HepG2 (cell line): ENCODE results near the gene SPSB2. TPM values are rescaled to one million over a fixed set of nuclear protein-coding genes. Genes with fewer than 3 reads are reported as not detected.

Experiments used
- ASH2L ChIP-seq: fragments of 300-600, 200-600 bp; sonication (generic); IDR thresholded peaks from 2 replicates; pipeline ENCODE4 v1.7.0; 2017; ENCODE audit warnings: low read depth, mild to moderate bottlenecking, moderate library complexity, mixed read lengths, low read length; ENCODE audit not compliant: insufficient read length
- HINFP ChIP-seq: sonication (generic); formaldehyde crosslinking; IDR thresholded peaks from 2 replicates; pipeline ENCODE4 v1.4.0; 2020; ENCODE audit warnings: low read depth, mild to moderate bottlenecking, missing genetic modification reagents
- KAT7 ChIP-seq: IDR thresholded peaks from 2 replicates; pipeline ENCODE4 v1.6.1; 2018; ENCODE audit warnings: borderline replicate concordance, missing compliant biosample characterization
- MZF1 ChIP-seq: sonication (generic); formaldehyde crosslinking; IDR thresholded peaks from 2 replicates; pipeline ENCODE4 v1.8.1; 2023; ENCODE audit warnings: mild to moderate bottlenecking, missing genetic modification reagents, borderline replicate concordance
- NCOA1 ChIP-seq: sonication (generic); formaldehyde crosslinking; IDR thresholded peaks from 2 replicates; pipeline ENCODE4 v1.9.0; 2021; ENCODE audit warnings: missing genetic modification reagents
- PRMT3 ChIP-seq: sonication (generic); formaldehyde crosslinking; IDR thresholded peaks from 2 replicates; pipeline ENCODE4 v1.8.1; 2022; ENCODE audit warnings: low read depth, mild to moderate bottlenecking, moderate library complexity, missing genetic modification reagents, borderline replicate concordance
- SIN3A ChIP-seq: IDR thresholded peaks from 2 replicates; pipeline ENCODE4 v1.6.1; 2011; ENCODE audit warnings: low read depth, mild to moderate bottlenecking, control low read depth, low read length, borderline replicate concordance
- SP2 ChIP-seq: sonication (generic); formaldehyde crosslinking; IDR thresholded peaks from 2 replicates; pipeline ENCODE4 v1.5.1; 2020; ENCODE audit warnings: mild to moderate bottlenecking, missing genetic modification reagents
- YEATS2 ChIP-seq: sonication (generic); formaldehyde crosslinking; IDR thresholded peaks from 2 replicates; pipeline ENCODE4 v1.4.0; 2020; ENCODE audit warnings: missing genetic modification reagents, borderline replicate concordance
- ZFP62 ChIP-seq: sonication (generic); formaldehyde crosslinking; IDR thresholded peaks from 2 replicates; pipeline ENCODE4 v1.4.0; 2020; ENCODE audit warnings: missing genetic modification reagents
- ZKSCAN1 ChIP-seq: fragments of 150-350 bp; IDR thresholded peaks from 2 replicates; pipeline ENCODE4 v1.6.1; 2014; ENCODE audit warnings: low read length
- ZNF101 ChIP-seq: sonication (generic); formaldehyde crosslinking; IDR thresholded peaks from 2 replicates; pipeline ENCODE4 v1.4.0; 2020; ENCODE audit warnings: mild to moderate bottlenecking, low read depth, missing genetic modification reagents, borderline replicate concordance
- ZNF205 ChIP-seq: IDR thresholded peaks from 2 replicates; pipeline ENCODE4 v1.6.1; 2018; ENCODE audit warnings: missing biosample characterization, missing genetic modification reagents
- ZNF33A ChIP-seq: sonication (generic); formaldehyde crosslinking; IDR thresholded peaks from 2 replicates; pipeline ENCODE4 v1.5.1; 2020; ENCODE audit warnings: missing genetic modification reagents, mild to moderate bottlenecking, moderate library complexity, borderline replicate concordance
- ZNF543 ChIP-seq: sonication (generic); formaldehyde crosslinking; IDR thresholded peaks from 2 replicates; pipeline ENCODE4 v1.4.0; 2020; ENCODE audit warnings: mild to moderate bottlenecking, missing genetic modification reagents
- ZNF547 ChIP-seq: sonication (generic); formaldehyde crosslinking; IDR thresholded peaks from 2 replicates; pipeline ENCODE4 v1.5.1; 2020; ENCODE audit warnings: mild to moderate bottlenecking, missing genetic modification reagents
- ZNF644 ChIP-seq: IDR thresholded peaks from 2 replicates; pipeline ENCODE4 v1.6.1; 2016; ENCODE audit warnings: low read depth
- ZNF720 ChIP-seq: sonication (generic); formaldehyde crosslinking; IDR thresholded peaks from 2 replicates; pipeline ENCODE4 v1.4.0; 2020; ENCODE audit warnings: missing genetic modification reagents
- ZNF777 ChIP-seq: sonication (generic); formaldehyde crosslinking; IDR thresholded peaks from 2 replicates; pipeline ENCODE4 v1.4.0; 2020; ENCODE audit warnings: missing genetic modification reagents
- polyA plus RNA-seq, 8 experiments: library from polyadenylated mRNA; depleted of rRNA in 3 of 8; stranded (reverse) in 7 of 8; unstranded in 1 of 8; fragments of >200 nt; fragmentation: Illumina TruSeq in 4 of 8; extraction: Trizol in 4 of 8; gene quantifications; 2 replicates each; pipeline versions ENCODE4 v1.2.1 to v1.2.3, GENCODE V29; 2011 to 2016; ENCODE audit warnings: low read depth in 4 of 8, missing spikeins in 1 of 8, mixed read lengths in 1 of 8; ENCODE audit not compliant: insufficient read depth in 1 of 8
- total RNA-seq, 5 experiments: library from RNA; depleted of rRNA; stranded (reverse); fragments of >200 nt; fragmentation: Illumina TruSeq; extraction: Trizol; gene quantifications; 2 replicates each; pipeline ENCODE4 v1.2.3, GENCODE V29; 2016; ENCODE audit warnings: low read depth in 1 of 5
- TF ChIP-seq, protein P1 (sequence below): IDR thresholded peaks from 2 replicates; pipeline ENCODE4 v1.6.1; 2012; ENCODE audit warnings: low read depth, low read length, improper control_type of control experiment
- TF ChIP-seq, protein P2 (sequence below): sonication (generic); formaldehyde crosslinking; IDR thresholded peaks from 2 replicates; pipeline ENCODE4 v1.4.0; 2020; ENCODE audit warnings: missing genetic modification reagents, borderline replicate concordance
- TF ChIP-seq, protein P3 (sequence below): sonication (generic); formaldehyde crosslinking; IDR thresholded peaks from 2 replicates; pipeline ENCODE4 v1.8.1; 2023; ENCODE audit warnings: mild to moderate bottlenecking, moderate library complexity, missing genetic modification reagents
- TF ChIP-seq, protein P4 (sequence below): sonication (generic); formaldehyde crosslinking; IDR thresholded peaks from 2 replicates; pipeline ENCODE4 v1.5.0; 2020; ENCODE audit warnings: mild to moderate bottlenecking, low read depth, missing genetic modification reagents, borderline replicate concordance

Gene SPSB2
- total and polyA plus RNA-seq, 2 of the 13 experiments (the other 11 are each of a cell fraction or from before 2014, with no cell fraction given) = 2.0 to 6.2 TPM

DNA sequence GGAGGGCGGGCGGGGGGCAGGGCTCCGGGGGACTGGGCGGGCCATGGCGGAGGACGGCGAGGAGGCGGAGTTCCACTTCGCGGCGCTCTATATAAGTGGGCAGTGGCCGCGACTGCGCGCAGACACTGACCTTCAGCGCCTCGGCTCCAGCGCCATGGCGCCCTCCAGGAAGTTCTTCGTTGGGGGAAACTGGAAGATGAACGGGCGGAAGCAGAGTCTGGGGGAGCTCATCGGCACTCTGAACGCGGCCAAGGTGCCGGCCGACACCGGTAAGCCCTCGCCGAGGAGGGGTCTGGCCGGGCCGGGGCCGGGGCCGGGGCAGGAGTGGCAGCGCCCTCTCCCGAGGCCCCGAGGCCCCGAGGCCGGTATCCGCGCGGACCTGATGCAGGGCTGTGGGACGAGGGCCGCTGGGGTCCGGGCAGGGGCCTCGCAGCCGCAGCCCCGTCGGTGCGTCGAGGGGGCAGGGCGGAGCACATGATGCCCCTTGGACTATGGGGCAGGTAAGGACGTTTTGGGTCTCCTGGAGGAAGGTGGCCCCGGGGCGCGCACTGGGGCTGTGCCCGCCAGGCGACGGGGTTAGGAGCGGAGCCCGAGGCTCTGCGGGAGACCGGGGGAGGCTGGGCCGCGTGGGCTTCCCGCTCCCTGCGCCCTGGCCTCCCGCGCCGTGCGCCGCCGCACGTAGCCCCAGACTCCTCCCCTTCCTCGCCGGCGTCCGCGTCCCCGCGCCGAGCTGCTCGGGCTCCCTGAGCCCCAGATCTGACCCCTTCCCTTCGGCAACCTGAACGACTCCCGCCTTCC, 5.5 kb downstream of the SPSB2 start, which contains the start of gene TPI1 (continued):
- TF ChIP-seq MZF1 (CRISPR knock-in tag) (no peak), ZNF720 (CRISPR knock-in tag) (no peak), ASH2L (peak; percentile 80), ZNF644 (CRISPR knock-in tag) (no peak), ZNF205 (CRISPR knock-in tag) (peak; percentile 49; the same call in 1 of the 2 replicates), SP2 (CRISPR knock-in tag) (no peak), HINFP (CRISPR knock-in tag) (no peak), NCOA1 (CRISPR knock-in tag) (no peak), KAT7 (CRISPR knock-in tag) (peak; percentile 89; the same call in 1 of the 2 replicates), SIN3A (peak; percentile 56; the same call in 1 of the 2 replicates), ZKSCAN1 (no peak), ZNF101 (CRISPR knock-in tag) (no peak), PRMT3 (no peak), ZFP62 (CRISPR knock-in tag) (no peak), ZNF777 (CRISPR knock-in tag) (peak; percentile 41), YEATS2 (CRISPR knock-in tag) (no peak), ZNF543 (CRISPR knock-in tag) (0 out of 2 replicates have a peak, but pooled peaks have one; percentile 21), ZNF547 (CRISPR knock-in tag) (0 out of 2 replicates have a peak, but pooled peaks have one; percentile 28), ZNF33A (no peak)
- TF ChIP-seq, protein P1, sequence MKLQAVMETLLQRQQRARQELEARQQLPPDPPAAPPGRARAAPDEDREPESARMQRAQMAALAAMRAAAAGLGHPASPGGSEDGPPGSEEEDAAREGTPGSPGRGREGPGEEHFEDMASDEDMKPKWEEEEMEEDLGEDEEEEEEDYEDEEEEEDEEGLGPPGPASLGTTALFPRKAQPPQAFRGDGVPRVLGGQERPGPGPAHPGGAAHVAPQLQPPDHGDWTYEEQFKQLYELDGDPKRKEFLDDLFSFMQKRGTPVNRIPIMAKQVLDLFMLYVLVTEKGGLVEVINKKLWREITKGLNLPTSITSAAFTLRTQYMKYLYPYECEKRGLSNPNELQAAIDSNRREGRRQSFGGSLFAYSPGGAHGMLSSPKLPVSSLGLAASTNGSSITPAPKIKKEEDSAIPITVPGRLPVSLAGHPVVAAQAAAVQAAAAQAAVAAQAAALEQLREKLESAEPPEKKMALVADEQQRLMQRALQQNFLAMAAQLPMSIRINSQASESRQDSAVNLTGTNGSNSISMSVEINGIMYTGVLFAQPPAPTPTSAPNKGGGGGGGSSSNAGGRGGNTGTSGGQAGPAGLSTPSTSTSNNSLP = no peak
- TF ChIP-seq, protein P2, sequence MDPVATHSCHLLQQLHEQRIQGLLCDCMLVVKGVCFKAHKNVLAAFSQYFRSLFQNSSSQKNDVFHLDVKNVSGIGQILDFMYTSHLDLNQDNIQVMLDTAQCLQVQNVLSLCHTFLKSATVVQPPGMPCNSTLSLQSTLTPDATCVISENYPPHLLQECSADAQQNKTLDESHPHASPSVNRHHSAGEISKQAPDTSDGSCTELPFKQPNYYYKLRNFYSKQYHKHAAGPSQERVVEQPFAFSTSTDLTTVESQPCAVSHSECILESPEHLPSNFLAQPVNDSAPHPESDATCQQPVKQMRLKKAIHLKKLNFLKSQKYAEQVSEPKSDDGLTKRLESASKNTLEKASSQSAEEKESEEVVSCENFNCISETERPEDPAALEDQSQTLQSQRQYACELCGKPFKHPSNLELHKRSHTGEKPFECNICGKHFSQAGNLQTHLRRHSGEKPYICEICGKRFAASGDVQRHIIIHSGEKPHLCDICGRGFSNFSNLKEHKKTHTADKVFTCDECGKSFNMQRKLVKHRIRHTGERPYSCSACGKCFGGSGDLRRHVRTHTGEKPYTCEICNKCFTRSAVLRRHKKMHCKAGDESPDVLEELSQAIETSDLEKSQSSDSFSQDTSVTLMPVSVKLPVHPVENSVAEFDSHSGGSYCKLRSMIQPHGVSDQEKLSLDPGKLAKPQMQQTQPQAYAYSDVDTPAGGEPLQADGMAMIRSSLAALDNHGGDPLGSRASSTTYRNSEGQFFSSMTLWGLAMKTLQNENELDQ (CRISPR knock-in tag) = no peak
- TF ChIP-seq, protein P3, sequence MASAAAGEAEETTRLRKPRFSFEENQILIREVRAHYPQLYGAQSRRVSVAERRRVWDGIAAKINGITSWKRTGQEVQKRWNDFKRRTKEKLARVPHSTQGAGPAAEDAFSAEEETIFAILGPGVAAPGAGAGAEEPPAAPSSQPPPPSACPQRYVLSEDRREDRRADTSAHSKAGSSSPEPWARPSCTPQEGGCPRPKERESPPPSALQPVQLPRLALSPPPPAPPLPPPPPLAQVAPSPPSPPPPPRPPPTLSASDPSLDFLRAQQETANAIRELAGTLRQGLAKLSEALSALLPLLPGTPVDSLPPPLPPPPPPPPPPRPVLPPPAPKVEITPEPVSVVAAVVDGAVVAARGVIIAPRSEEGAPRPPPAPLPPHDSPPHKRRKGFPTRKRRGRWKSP (CRISPR knock-in tag) = no peak
- TF ChIP-seq, protein P4, sequence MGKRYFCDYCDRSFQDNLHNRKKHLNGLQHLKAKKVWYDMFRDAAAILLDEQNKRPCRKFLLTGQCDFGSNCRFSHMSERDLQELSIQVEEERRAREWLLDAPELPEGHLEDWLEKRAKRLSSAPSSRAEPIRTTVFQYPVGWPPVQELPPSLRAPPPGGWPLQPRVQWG = no peak
